Measurements from ENCODE around the gene CD19.
"Not testable (repeated sequence)": the region's sequence is repeated elsewhere in the genome, so short reads cannot be mapped to it uniquely, and the experiment has no call there.

The CD19 gene

GRCh38 chr16:28905800-28906372 is 25.9 kb upstream of the CD19 start:
- DNase-seq (ENCODE audit: low read depth in 1 of 2, low spot score in 1 of 2): no peak

DNA sequence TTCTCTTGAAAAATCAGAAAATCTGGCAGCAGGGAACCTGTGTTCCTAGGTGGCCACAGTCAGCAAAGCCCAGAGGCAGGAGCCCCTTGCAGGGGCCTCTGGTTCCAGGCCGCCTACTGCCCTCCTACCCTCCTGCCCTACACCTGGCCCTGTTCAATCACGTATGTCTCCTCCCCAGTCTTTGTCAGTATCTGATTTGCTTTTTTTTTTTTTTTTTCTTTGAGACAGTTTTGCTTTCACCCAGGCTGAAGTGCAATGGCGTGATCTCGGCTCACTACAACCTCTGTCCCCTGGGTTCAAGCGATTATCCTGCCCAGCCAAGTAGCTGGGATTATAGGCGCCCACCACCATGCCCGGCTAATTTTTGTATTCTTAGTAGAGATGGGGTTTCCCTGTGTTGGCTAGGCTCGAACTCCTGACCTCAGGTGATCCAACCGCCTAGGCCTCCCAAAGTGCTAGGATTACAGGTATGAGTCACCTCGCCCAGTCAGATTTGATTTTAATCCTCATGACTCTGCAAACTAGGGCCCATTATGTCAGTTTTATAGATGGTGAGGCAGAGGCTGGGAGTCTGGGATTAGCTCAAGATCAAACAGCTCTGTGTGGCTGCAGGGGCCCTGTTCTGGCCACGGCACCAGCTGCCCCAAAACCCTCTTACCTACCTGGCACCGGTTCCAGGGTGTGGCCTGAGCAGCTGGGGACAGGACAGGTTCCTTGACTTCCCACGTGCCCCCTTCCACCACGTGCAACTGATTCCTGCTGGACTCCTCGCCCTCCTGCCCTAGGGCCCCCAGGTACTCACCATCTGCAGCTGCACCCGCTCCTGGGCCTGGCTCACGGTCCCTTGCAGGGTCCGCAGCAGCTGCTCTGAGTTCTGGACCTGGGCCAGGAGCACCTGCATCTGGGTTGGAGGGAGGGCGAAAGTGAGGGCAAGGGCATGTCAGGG is 21.4 kb upstream of the CD19 start:
- DNase-seq (ENCODE audit: low read depth in 1 of 2, low spot score in 1 of 2): no peak

DNA sequence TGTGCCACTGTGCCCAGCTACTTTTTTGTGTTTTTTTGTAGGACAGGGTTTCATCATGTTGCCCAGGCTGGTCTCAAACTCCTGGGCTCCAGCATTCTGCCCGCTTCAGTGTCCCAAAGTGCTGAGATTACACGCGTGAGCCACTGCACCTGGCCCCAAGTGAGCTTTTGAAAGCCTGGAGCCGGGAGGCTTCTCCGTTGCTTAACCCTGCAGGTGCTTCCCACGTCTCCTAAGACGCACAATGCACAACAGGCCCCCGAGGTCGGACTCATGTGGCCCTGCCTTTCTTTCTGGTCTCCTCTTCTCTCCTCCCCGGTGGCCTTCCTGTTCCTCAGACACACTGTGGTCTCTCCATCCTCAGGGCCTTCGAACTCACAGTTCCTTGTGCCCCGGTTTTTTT is 19.2 kb upstream of the CD19 start:
- no peak for DNase-seq (ENCODE audit: low read depth in 1 of 2, low spot score in 1 of 2)

- DNase-seq (ENCODE audit: low read depth in 1 of 2, low spot score in 1 of 2): no peak
These were observed 17.6 kb upstream of the CD19 start for GRCh38 chr16:28913946-28914724.

GRCh38 chr16:28915181-28915580 is 16.6 kb upstream of the CD19 start:
- no peak for DNase-seq (ENCODE audit: low read depth in 1 of 2, low spot score in 1 of 2)

DNA sequence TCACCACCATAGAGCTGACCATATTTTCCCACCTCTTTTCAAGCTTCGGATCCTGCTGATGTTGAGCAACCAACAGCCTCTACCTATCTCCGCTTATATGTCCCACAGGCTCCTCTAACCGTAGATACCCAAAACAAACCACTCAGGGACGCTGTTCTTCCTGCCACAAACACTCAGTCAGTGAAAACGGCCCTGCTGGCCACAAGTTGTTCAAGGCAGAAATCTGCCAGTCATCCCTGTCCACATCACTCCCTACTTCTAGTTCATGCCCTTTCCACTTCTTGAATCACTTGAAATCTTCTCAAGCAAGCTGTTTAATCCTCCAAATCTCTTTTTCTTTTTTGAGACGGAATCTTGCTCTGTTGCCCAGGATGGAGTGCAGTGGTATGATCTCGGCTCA is 14.7 kb upstream of the CD19 start:
- no peak for DNase-seq (ENCODE audit: low read depth in 1 of 2, low spot score in 1 of 2)

DNA sequence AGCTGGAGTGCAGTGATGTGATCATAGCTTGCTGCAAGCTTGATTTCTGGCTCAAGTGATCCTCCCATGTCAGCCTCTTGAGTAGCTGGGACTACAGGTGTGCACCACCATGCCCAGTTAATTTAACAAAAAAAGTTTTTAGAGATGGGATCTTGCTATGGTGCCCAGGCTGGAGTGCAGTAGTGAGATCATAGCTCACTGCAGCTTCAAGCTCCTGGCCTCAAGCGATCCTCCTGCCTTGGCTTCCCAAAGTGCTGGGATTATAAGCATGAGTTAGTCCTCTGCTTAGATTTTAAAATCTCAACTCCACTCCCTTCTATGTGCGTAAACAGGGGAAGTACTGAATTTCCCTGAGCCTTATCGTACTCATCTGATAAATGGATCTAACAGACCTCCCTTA is 13.1 kb upstream of the CD19 start:
- DNase-seq (ENCODE audit: low read depth in 1 of 2, low spot score in 1 of 2): no peak

- DNase-seq (ENCODE audit: low read depth in 1 of 2, low spot score in 1 of 2): no peak
These were observed 8.6 kb upstream of the CD19 start for GRCh38 chr16:28923231-28923587.

- DNase-seq (ENCODE audit: low read depth in 1 of 2, low spot score in 1 of 2): no peak
These were observed 7.9 kb upstream of the CD19 start for GRCh38 chr16:28923652-28924398.

GRCh38 chr16:28924399-28924761 is 7.4 kb upstream of the CD19 start:
- no peak for DNase-seq (ENCODE audit: low read depth in 1 of 2, low spot score in 1 of 2)

DNA sequence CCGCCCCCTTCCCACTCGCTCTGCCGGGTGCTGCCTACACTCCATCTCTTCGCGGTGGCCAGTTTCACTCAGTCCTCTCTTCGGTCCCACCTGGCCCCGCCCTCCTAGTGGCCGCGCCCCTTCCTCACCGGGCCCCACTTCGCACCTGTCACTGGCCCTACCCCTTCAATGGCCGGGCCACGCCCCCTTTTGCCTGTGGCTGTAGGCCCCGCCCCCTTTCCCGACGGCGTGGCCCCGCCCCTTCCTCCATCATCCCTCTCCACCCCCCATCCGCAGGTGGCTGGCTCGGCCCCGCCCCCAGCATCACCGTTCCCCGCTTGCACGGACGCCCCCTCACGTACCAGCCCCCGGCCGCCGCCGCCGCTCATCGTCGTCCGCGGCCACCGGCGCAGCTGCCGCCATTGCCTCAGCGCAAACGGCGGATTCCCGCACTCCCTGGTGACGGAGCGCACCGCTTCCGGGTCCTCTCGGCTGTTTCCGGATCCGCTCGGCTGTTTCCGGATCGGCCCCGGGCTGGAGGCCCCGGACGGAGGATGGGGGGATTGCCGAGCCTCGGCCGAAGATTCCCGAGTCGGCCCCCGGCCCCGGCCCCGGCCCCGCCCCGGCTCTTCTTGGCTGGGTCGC is 6.9 kb upstream of the CD19 start, which contains the start of gene RABEP2:
TSS of gene RABEP2 (minus strand) at position 477 of the 624 bp plus-strand sequence. CDS start at position 402, 75 bp downstream.
- peak; percentile 91 to 98 for DNase-seq (ENCODE audit: low read depth in 1 of 2, low spot score in 1 of 2)

DNA sequence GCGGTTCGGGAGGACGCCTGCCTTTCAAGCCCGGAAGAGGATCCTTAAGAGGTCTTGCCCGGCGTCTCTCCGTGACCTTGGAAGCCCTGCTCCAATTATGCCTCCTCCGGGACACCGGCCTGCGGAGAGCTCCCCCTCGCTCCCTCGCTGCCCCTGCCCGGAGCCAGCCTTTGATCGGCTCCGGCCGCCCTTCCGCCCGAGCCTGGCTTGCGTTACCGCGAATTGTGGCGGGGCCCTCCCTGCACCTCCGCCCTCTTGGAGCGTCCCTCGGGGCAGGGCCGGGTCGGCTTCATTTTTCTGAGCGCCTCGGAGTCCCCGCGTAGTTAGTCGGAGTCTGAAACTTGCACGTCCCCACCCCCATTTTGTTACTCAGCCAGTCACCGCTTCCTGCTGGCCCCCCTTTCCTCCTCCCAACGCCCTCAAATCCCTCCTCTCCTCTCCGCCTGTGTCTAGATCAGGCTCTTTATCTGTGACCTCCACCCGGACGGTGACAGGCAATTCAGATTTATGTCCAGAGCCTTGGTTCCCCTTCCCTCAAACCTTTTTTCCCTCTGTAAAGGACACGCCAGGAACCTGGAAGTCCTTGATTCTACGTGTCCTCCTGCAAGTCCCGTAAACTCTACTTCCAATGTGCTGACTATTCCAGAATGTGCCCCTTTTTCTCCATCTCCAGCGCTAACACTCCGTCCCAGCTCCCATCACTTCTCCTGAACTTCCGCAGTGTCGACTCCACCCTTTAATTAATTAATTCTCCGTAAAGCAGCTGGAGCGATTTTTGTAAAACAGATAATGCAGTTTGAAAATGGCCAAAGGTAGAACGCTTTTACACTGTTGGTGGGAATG is 6.2 kb upstream of the CD19 start:
- DNase-seq (ENCODE audit: low read depth in 1 of 2, low spot score in 1 of 2): peak; percentile 59 to 63

GRCh38 chr16:28926284-28926683 is 5.5 kb upstream of the CD19 start:
- DNase-seq (ENCODE audit: low read depth in 1 of 2, low spot score in 1 of 2): not testable (repeated sequence)

DNA sequence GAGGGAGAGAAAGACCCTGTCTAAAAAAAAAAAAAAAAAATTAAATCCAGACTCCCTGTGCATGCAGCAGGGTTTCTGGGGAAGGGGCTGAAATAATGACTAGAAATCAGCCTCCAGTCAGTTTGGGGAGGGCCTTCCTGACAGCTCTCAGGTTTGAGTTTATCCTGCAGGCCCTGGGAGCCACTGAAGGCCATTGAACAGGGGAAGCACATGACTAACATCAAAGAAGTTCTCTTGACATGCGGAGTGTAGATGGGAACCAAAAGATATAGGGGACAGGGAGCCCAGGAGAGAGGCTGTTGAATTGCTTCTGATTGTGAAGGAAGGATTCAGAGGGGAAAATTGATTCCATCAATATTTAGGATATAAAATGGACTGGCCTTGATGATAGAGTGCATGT is 4.0 kb upstream of the CD19 start:
- no peak for DNase-seq (ENCODE audit: low read depth in 1 of 2, low spot score in 1 of 2)

DNA sequence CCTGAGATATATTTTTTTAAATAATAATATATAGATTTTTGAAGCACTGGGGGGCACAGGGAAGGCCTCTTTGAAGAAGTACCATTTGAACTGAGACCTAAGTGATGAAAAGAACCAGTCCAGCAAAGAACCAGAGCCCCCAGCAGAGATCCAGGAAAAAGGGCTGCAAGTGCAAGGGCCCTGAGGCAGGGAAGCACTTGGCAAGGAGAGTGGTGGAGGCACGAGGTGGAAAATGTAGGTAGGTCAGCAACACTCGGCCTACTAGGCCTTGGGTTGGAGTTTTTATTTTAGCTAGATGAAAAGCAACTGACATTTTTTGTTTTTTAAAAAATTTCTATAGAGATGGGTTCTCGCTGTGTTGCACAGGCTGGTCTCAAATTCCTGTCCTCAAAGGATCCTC is 1.6 kb upstream of the CD19 start:
- no peak for DNase-seq (ENCODE audit: low read depth in 1 of 2, low spot score in 1 of 2)

DNA sequence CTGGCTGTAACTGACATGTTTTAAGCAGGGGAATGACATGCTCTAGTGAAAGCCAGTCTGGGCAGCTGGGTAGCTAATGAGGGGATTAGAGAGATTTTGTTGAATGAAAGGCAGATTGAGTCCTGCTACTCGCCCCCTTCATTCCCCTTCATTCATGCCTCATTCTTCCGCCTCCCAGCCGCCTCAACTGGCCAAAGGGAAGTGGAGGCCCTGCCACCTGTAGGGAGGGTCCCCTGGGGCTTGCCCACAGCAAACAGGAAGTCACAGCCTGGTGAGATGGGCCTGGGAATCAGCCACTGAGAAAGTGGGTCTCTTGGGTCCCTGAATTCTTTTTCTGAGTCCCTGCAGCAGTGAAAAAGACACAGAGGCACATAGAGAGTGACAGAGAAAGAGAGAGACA is 1.1 kb upstream of the CD19 start:
- DNase-seq (ENCODE audit: low read depth in 1 of 2, low spot score in 1 of 2): no peak

DNA sequence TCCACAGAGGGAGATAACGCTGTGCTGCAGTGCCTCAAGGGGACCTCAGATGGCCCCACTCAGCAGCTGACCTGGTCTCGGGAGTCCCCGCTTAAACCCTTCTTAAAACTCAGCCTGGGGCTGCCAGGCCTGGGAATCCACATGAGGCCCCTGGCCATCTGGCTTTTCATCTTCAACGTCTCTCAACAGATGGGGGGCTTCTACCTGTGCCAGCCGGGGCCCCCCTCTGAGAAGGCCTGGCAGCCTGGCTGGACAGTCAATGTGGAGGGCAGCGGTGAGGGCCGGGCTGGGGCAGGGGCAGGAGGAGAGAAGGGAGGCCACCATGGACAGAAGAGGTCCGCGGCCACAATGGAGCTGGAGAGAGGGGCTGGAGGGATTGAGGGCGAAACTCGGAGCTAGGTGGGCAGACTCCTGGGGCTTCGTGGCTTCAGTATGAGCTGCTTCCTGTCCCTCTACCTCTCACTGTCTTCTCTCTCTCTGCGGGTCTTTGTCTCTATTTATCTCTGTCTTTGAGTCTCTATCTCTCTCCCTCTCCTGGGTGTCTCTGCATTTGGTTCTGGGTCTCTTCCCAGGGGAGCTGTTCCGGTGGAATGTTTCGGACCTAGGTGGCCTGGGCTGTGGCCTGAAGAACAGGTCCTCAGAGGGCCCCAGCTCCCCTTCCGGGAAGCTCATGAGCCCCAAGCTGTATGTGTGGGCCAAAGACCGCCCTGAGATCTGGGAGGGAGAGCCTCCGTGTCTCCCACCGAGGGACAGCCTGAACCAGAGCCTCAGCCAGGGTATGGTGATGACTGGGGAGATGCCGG is 769 bp downstream of the CD19 start:
- no peak for DNase-seq (ENCODE audit: low read depth in 1 of 2, low spot score in 1 of 2)

- no peak for DNase-seq (ENCODE audit: low read depth in 1 of 2, low spot score in 1 of 2)
These were observed 1.4 kb downstream of the CD19 start for GRCh38 chr16:28933171-28933570.

DNA sequence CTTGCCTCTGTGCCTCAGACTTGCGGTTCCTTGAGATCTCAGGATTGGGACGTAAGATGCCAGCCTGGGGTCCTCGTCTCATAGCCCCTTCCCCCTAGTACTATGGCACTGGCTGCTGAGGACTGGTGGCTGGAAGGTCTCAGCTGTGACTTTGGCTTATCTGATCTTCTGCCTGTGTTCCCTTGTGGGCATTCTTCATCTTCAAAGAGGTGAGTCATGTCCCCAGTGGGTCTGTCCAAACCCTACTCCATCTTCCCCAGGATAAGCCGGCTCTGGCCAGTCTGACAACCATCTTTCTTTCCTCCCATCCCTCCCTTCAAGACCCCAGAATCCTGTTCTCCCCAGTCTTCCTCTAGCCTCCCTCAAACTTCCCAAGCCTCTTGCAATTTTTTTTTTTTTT is 3.6 kb downstream of the CD19 start:
- DNase-seq (ENCODE audit: low read depth in 1 of 2, low spot score in 1 of 2): no peak

Data from stimulated activated CD4-positive, alpha-beta T cell treated with anti-CD3 and anti-CD28 coated beads, Interleukin-15, amount 100 ng/mL, for 1 hour (primary cell).